Measurements from ENCODE around the gene TEAD4.

DNA sequence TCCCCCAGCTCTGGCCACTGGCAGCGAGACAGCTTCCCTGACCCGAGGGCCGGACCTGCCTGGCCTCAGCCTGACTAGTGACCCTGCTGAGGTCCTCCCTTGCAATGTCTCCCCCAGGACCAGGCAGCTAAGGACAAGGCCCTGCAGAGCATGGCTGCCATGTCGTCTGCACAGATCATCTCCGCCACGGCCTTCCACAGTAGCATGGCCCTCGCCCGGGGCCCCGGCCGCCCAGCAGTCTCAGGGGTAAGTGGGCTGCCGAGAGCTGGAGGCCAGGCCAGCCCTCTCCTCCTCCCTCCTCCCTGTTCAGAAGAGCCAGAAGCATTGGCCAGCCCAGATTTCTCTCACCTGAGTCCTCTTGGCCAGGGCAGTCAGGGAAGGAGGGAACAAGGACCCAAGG lies 58.1 kb downstream of the TEAD4 start:
- TF ChIP-seq CREB1 (CRISPR knock-in tag; IDR thresholded peaks at IDR 0.05; ENCODE audit: low read depth) (no peak), CTCF (conservative IDR thresholded peaks at IDR 0.05; ENCODE audit: low read depth in 2 of 2) (no peak), REST (IDR thresholded peaks at IDR 0.05; ENCODE audit: unreplicated experiment) (no peak), EZH2 (IDR thresholded peaks at IDR 0.05; ENCODE audit: low read depth, unreplicated experiment) (no peak), POLR2AphosphoS5 (IDR thresholded peaks at IDR 0.05; ENCODE audit: low read depth) (no peak), EZH2phosphoT487 (IDR thresholded peaks at IDR 0.05; ENCODE audit: unreplicated experiment) (no peak), JUNB (IDR thresholded peaks at IDR 0.05; ENCODE audit: unreplicated experiment) (no peak)
- TF ChIP-seq, protein P1, sequence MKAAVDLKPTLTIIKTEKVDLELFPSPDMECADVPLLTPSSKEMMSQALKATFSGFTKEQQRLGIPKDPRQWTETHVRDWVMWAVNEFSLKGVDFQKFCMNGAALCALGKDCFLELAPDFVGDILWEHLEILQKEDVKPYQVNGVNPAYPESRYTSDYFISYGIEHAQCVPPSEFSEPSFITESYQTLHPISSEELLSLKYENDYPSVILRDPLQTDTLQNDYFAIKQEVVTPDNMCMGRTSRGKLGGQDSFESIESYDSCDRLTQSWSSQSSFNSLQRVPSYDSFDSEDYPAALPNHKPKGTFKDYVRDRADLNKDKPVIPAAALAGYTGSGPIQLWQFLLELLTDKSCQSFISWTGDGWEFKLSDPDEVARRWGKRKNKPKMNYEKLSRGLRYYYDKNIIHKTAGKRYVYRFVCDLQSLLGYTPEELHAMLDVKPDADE (IDR thresholded peaks at IDR 0.05): no peak
